ENCODE measurements around the gene FBXW11. TPM values are rescaled to one million over a fixed set of nuclear protein-coding genes. Genes with fewer than 3 reads are reported as not detected.

FBXW11 gene
- total RNA-seq, 1 experiment from 2014 or later = 52.0 TPM

- TF ChIP-seq REST (IDR thresholded peaks at IDR 0.05; ENCODE audit: low read depth) (no peak), TCF7L2 (IDR thresholded peaks at IDR 0.05; ENCODE audit: borderline replicate concordance, extremely low read depth, insufficient read depth, insufficient read length) (no peak), JUND (IDR thresholded peaks at IDR 0.05) (no peak)
Observed at GRCh38 chr5:171999877-172000276, 6.6 kb downstream of the FBXW11 start (continued).

GRCh38 chr5:171999100-171999499 lies 7.3 kb downstream of the FBXW11 start:
- Histone ChIP-seq H2AFZ (ENCODE audit: low read depth, low read length, poor library complexity, severe bottlenecking) (no peak overlapping the region), H3K27ac (ENCODE audit: low read depth, low read length) (no peak overlapping the region), H3K9me3 (ENCODE audit: control insufficient read depth in 1 of 2, insufficient read depth in 1 of 2, low read depth in 1 of 2, low read length in 2 of 2) (no peaks in the 10 kb centered on the region), H3K4me1 (ENCODE audit: control insufficient read depth in 1 of 2, insufficient read depth in 2 of 2, low read length in 2 of 2) (peaks cover 2 to 12% of the 10 kb centered on the region in 2 experiments; a peak in 2 of 4 replicates), H3K4me3 (replicated peaks in 1 of 2; ENCODE audit: low read depth in 1 of 2, low read length in 2 of 2) (no peak overlapping the region), H3K9ac (ENCODE audit: low read length) (no peak overlapping the region), H3K4me2 (ENCODE audit: low read length) (no peak overlapping the region), H3K36me3 (ENCODE audit: control insufficient read depth in 1 of 2, insufficient read depth in 2 of 2, low read length in 2 of 2) (no peaks in the 10 kb centered on the region), H3K27me3 (ENCODE audit: insufficient read depth, low read length) (no peaks in the 10 kb centered on the region), H4K20me1 (ENCODE audit: insufficient read depth) (peaks cover 14% of the 10 kb centered on the region; the same call in 1 of the 2 replicates), H3K79me2 (ENCODE audit: insufficient read depth, low read length) (peaks cover 98% of the 10 kb centered on the region), H3K9me2 (ENCODE audit: insufficient read depth) (no peaks in the 10 kb centered on the region)
- ChIA-PET CTCF (no interaction called here), POLR2A (no interaction called here), RAD21 (ENCODE audit: low non-redundant PET in 1 of 2, low total read pairs in 2 of 2, uncharacterized antibody in 2 of 2, unreplicated experiment in 2 of 2) (no interaction called here)
- intact Hi-C loops (cut with micrococcal nuclease) = no loop called here
- no peak for DNase-seq (ENCODE audit: low read depth, low spot score)
- TF ChIP-seq POLR2AphosphoS5 (IDR thresholded peaks at IDR 0.05; ENCODE audit: low read depth, low read length) (no peak), SIN3A (IDR thresholded peaks at IDR 0.05; ENCODE audit: low read depth) (no peak), EZH2phosphoT487 (IDR thresholded peaks at IDR 0.05; ENCODE audit: borderline replicate concordance) (no peak), JUND (IDR thresholded peaks at IDR 0.05) (no peak), MAX (IDR thresholded peaks at IDR 0.05) (no peak), ZBTB33 (IDR thresholded peaks at IDR 0.05; ENCODE audit: extremely low read depth, insufficient replicate concordance, low read length) (no peak), ATF3 (IDR thresholded peaks at IDR 0.05) (no peak), YY1 (IDR thresholded peaks at IDR 0.05; ENCODE audit: extremely low read depth, insufficient replicate concordance, low read depth, low read length) (no peak), EZH2 (IDR thresholded peaks at IDR 0.05) (no peak), CTCF (IDR thresholded peaks at IDR 0.05 in 2 of 3, conservative IDR thresholded peaks at IDR 0.05 in 1 of 3; ENCODE audit: borderline replicate concordance in 1 of 3, insufficient read depth in 1 of 3, low read depth in 2 of 3, low read length in 2 of 3) (no peak), POLR2A (IDR thresholded peaks at IDR 0.05; ENCODE audit: borderline replicate concordance, extremely low read depth, insufficient read depth, insufficient read length) (no peak), ZFX (IDR thresholded peaks at IDR 0.05) (no peak), ELF1 (IDR thresholded peaks at IDR 0.05; ENCODE audit: borderline replicate concordance, low read depth) (no peak), SP1 (IDR thresholded peaks at IDR 0.05; ENCODE audit: low read depth) (no peak), TCF7L2 (IDR thresholded peaks at IDR 0.05; ENCODE audit: borderline replicate concordance, extremely low read depth, insufficient read depth, insufficient read length) (no peak), FOSL1 (IDR thresholded peaks at IDR 0.05; ENCODE audit: low read depth) (no peak), SRF (IDR thresholded peaks at IDR 0.05; ENCODE audit: low read depth) (no peak)
- ATAC-seq = no peak
- no TSS peak for BruUV-seq (replicated peaks)
